ENCODE measurements around the gene RNASE11. TPM values are rescaled to one million over a fixed set of nuclear protein-coding genes. Genes with fewer than 3 reads are reported as not detected.
"Not testable (repeated sequence)": the region's sequence is repeated elsewhere in the genome, so short reads cannot be mapped to it uniquely, and the experiment has no call there.

The RNASE11 gene
- polyA plus RNA-seq, 2 donors, result not detected

GRCh38 chr14:20606902-20607242 lies 19.1 kb upstream of the RNASE11 start:
- no peaks in the 10 kb centered on the region for H3K4me1 ChIP-seq (ENCODE audit: control insufficient read depth in 2 of 2, insufficient read depth in 2 of 2, low read length in 1 of 2)
- 33 to 44% methylated on average over 2 of the region's 2 CpGs for WGBS, 2 donors
- no peak overlapping the region for H3K4me3 ChIP-seq (ENCODE audit: low read depth in 1 of 2, low read length in 2 of 2)
- H3K27ac ChIP-seq (ENCODE audit: low read depth in 2 of 2, low read length in 1 of 2), result no peak overlapping the region
- H3K27me3 ChIP-seq (ENCODE audit: control insufficient read depth in 1 of 2, insufficient read depth in 2 of 2, low read length in 2 of 2), result no peaks in the 10 kb centered on the region
- peaks cover 0 to 3% of the 10 kb centered on the region in 2 donors for H3K9me3 ChIP-seq (ENCODE audit: control insufficient read depth in 2 of 2, insufficient read depth in 1 of 2, low read depth in 1 of 2, low read length in 1 of 2)
- no peaks in the 10 kb centered on the region for H3K36me3 ChIP-seq (ENCODE audit: control insufficient read depth in 2 of 2, insufficient read depth in 2 of 2, low read length in 1 of 2)

GRCh38 chr14:20606190-20606901 lies 18.5 kb upstream of the RNASE11 start:
- Histone ChIP-seq H3K27me3 (ENCODE audit: control insufficient read depth in 1 of 2, insufficient read depth in 2 of 2, low read length in 2 of 2) (no peaks in the 10 kb centered on the region), H3K4me3 (ENCODE audit: low read depth in 1 of 2, low read length in 2 of 2) (no peak overlapping the region), H3K4me1 (ENCODE audit: control insufficient read depth in 2 of 2, insufficient read depth in 2 of 2, low read length in 1 of 2) (no peaks in the 10 kb centered on the region), H3K9me3 (ENCODE audit: control insufficient read depth in 2 of 2, insufficient read depth in 1 of 2, low read depth in 1 of 2, low read length in 1 of 2) (peaks cover 0 to 3% of the 10 kb centered on the region in 2 donors), H3K27ac (ENCODE audit: low read depth in 2 of 2, low read length in 1 of 2) (no peak overlapping the region), H3K36me3 (ENCODE audit: control insufficient read depth in 2 of 2, insufficient read depth in 2 of 2, low read length in 1 of 2) (no peaks in the 10 kb centered on the region)
- 36 to 47% methylated on average over 8 of the region's 8 CpGs for WGBS, 2 donors

GRCh38 chr14:20603813-20604690 lies 16.3 kb upstream of the RNASE11 start:
- Histone ChIP-seq H3K9me3 (ENCODE audit: control insufficient read depth in 2 of 2, insufficient read depth in 1 of 2, low read depth in 1 of 2, low read length in 1 of 2) (peaks cover 0 to 3% of the 10 kb centered on the region in 2 donors), H3K27me3 (ENCODE audit: control insufficient read depth in 1 of 2, insufficient read depth in 2 of 2, low read length in 2 of 2) (no peaks in the 10 kb centered on the region), H3K4me1 (ENCODE audit: control insufficient read depth in 2 of 2, insufficient read depth in 2 of 2, low read length in 1 of 2) (peaks cover 0 to 2% of the 10 kb centered on the region in 2 donors), H3K4me3 (ENCODE audit: low read depth in 1 of 2, low read length in 2 of 2) (no peak overlapping the region), H3K36me3 (ENCODE audit: control insufficient read depth in 2 of 2, insufficient read depth in 2 of 2, low read length in 1 of 2) (no peaks in the 10 kb centered on the region), H3K27ac (ENCODE audit: low read depth in 2 of 2, low read length in 1 of 2) (no peak overlapping the region)
- 81 to 88% methylated on average over 13 of the region's 13 CpGs for WGBS, 2 donors

- H3K9me3 ChIP-seq (ENCODE audit: control insufficient read depth in 2 of 2, insufficient read depth in 1 of 2, low read depth in 1 of 2, low read length in 1 of 2), result peaks cover 0 to 3% of the 10 kb centered on the region in 2 donors
- whole genome bisulfite sequencing, 2 donors, result 86% methylated on average over 9 of the region's 9 CpGs
- H3K27ac ChIP-seq (ENCODE audit: low read depth in 2 of 2, low read length in 1 of 2), result no peak overlapping the region
- H3K4me1 ChIP-seq (ENCODE audit: control insufficient read depth in 2 of 2, insufficient read depth in 2 of 2, low read length in 1 of 2), result peaks cover 0 to 2% of the 10 kb centered on the region in 2 donors
- no peaks in the 10 kb centered on the region for H3K27me3 ChIP-seq (ENCODE audit: control insufficient read depth in 1 of 2, insufficient read depth in 2 of 2, low read length in 2 of 2)
- no peak overlapping the region for H3K4me3 ChIP-seq (ENCODE audit: low read depth in 1 of 2, low read length in 2 of 2)
- no peaks in the 10 kb centered on the region for H3K36me3 ChIP-seq (ENCODE audit: control insufficient read depth in 2 of 2, insufficient read depth in 2 of 2, low read length in 1 of 2)
These were observed 14.8 kb upstream of the RNASE11 start for GRCh38 chr14:20602583-20602982.

GRCh38 chr14:20601522-20601921 lies 13.7 kb upstream of the RNASE11 start:
- Histone ChIP-seq H3K36me3 (ENCODE audit: control insufficient read depth in 2 of 2, insufficient read depth in 2 of 2, low read length in 1 of 2) (no peaks in the 10 kb centered on the region), H3K27ac (ENCODE audit: low read depth in 2 of 2, low read length in 1 of 2) (no peak overlapping the region), H3K4me1 (ENCODE audit: control insufficient read depth in 2 of 2, insufficient read depth in 2 of 2, low read length in 1 of 2) (peaks cover 0 to 2% of the 10 kb centered on the region in 2 donors), H3K9me3 (ENCODE audit: control insufficient read depth in 2 of 2, insufficient read depth in 1 of 2, low read depth in 1 of 2, low read length in 1 of 2) (peaks cover 0 to 3% of the 10 kb centered on the region in 2 donors), H3K27me3 (ENCODE audit: control insufficient read depth in 1 of 2, insufficient read depth in 2 of 2, low read length in 2 of 2) (no peaks in the 10 kb centered on the region), H3K4me3 (ENCODE audit: low read depth in 1 of 2, low read length in 2 of 2) (no peak overlapping the region)
- WGBS, 2 donors, result 79 to 84% methylated on average over 12 of the region's 12 CpGs

DNA sequence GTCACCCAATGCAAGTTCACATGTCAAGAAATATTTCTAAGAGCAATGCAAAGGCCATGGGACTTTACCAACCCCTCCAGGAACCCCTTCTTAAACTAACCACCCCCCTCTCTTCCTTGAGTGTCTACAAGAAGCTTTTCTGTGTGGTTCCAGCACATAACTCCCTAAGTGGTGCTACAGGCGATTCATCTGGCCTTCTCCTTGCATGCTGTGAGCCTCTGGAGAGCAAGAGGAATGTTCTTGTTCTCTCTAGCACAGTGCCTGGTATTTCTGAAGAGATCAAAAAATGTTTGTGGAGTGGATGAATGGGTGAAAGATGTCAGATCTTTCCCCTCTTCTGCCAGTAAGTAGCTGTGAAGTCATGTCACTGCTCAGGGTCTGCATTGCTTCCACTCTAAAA lies 9.3 kb upstream of the RNASE11 start:
- H3K4me3 ChIP-seq (ENCODE audit: low read depth in 1 of 2, low read length in 2 of 2), result no peak overlapping the region
- H3K27ac ChIP-seq (ENCODE audit: low read depth in 2 of 2, low read length in 1 of 2), result no peak overlapping the region
- H3K27me3 ChIP-seq (ENCODE audit: control insufficient read depth in 1 of 2, insufficient read depth in 2 of 2, low read length in 2 of 2), result no peaks in the 10 kb centered on the region
- no peaks in the 10 kb centered on the region for H3K36me3 ChIP-seq (ENCODE audit: control insufficient read depth in 2 of 2, insufficient read depth in 2 of 2, low read length in 1 of 2)
- WGBS, 2 donors, result 77 to 88% methylated on average over 1 of the region's 1 CpG
- H3K9me3 ChIP-seq (ENCODE audit: control insufficient read depth in 2 of 2, insufficient read depth in 1 of 2, low read depth in 1 of 2, low read length in 1 of 2), result peaks cover 0 to under 1% of the 10 kb centered on the region in 2 donors
- peaks cover 0 to 2% of the 10 kb centered on the region in 2 donors for H3K4me1 ChIP-seq (ENCODE audit: control insufficient read depth in 2 of 2, insufficient read depth in 2 of 2, low read length in 1 of 2)

GRCh38 chr14:20595726-20596125 lies 7.9 kb upstream of the RNASE11 start:
- not testable (repeated sequence) for H3K9me3 ChIP-seq (ENCODE audit: control insufficient read depth in 2 of 2, insufficient read depth in 1 of 2, low read depth in 1 of 2, low read length in 1 of 2); H3K27me3 ChIP-seq (ENCODE audit: control insufficient read depth in 1 of 2, insufficient read depth in 2 of 2, low read length in 2 of 2); H3K4me1 ChIP-seq (ENCODE audit: control insufficient read depth in 2 of 2, insufficient read depth in 2 of 2, low read length in 1 of 2); H3K36me3 ChIP-seq (ENCODE audit: control insufficient read depth in 2 of 2, insufficient read depth in 2 of 2, low read length in 1 of 2); H3K4me3 ChIP-seq (ENCODE audit: low read depth in 1 of 2, low read length in 2 of 2); H3K27ac ChIP-seq (ENCODE audit: low read depth in 2 of 2, low read length in 1 of 2)
- WGBS, 2 donors, result 94 to 100% methylated on average over 3 of the region's 3 CpGs

DNA sequence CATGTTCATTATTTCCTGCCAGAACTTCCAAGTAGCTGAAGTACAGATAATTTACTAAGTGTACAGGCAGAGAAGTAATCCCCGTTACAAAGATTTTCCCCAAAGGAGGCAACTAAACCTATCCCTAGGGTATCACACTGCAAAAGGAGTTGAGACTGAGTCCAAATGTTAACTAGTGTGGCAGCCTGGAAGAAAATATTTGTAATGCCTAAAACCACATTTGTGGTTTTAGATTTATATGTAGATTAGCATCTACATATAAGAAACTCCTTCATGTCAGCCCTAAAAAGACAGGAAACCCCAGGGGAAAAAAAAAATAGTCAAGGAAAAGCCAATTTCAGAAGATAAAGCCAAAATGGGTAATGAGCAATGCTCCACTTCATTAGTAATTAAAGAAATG lies 4.8 kb upstream of the RNASE11 start:
- no peaks in the 10 kb centered on the region for H3K27me3 ChIP-seq (ENCODE audit: control insufficient read depth in 1 of 2, insufficient read depth in 2 of 2, low read length in 2 of 2)

GRCh38 chr14:20591235-20591634 lies 3.4 kb upstream of the RNASE11 start, which contains the start of gene RNASE12:
TSS of gene RNASE12 (minus strand) at chr14:20591376. CDS start at chr14:20590723, 653 bp downstream.
- WGBS, 2 donors, result 76 to 79% methylated on average over 4 of the region's 4 CpGs

More for the DNA sequence above, 4.8 kb upstream of the RNASE11 start:
- Histone ChIP-seq H3K4me1 (ENCODE audit: control insufficient read depth in 2 of 2, insufficient read depth in 2 of 2, low read length in 1 of 2) (no peaks in the 10 kb centered on the region), H3K36me3 (ENCODE audit: control insufficient read depth in 2 of 2, insufficient read depth in 2 of 2, low read length in 1 of 2) (no peaks in the 10 kb centered on the region), H3K9me3 (ENCODE audit: control insufficient read depth in 2 of 2, insufficient read depth in 1 of 2, low read depth in 1 of 2, low read length in 1 of 2) (no peaks in the 10 kb centered on the region), H3K4me3 (ENCODE audit: low read depth in 1 of 2, low read length in 2 of 2) (no peak overlapping the region), H3K27ac (ENCODE audit: low read depth in 2 of 2, low read length in 1 of 2) (no peak overlapping the region)
- 48 to 68% methylated on average over 1 of the region's 1 CpG for WGBS, 2 donors

More at GRCh38 chr14:20591235-20591634, 3.4 kb upstream of the RNASE11 start, which contains the start of gene RNASE12:
- Histone ChIP-seq H3K27me3 (ENCODE audit: control insufficient read depth in 1 of 2, insufficient read depth in 2 of 2, low read length in 2 of 2) (no peaks in the 10 kb centered on the region), H3K4me3 (ENCODE audit: low read depth in 1 of 2, low read length in 2 of 2) (no peak within 1 kb of the TSS), H3K4me1 (ENCODE audit: control insufficient read depth in 2 of 2, insufficient read depth in 2 of 2, low read length in 1 of 2) (no peaks in the 10 kb centered on the region), H3K9me3 (ENCODE audit: control insufficient read depth in 2 of 2, insufficient read depth in 1 of 2, low read depth in 1 of 2, low read length in 1 of 2) (no peaks in the 10 kb centered on the region), H3K27ac (ENCODE audit: low read depth in 2 of 2, low read length in 1 of 2) (no peak within 1 kb of the TSS), H3K36me3 (ENCODE audit: control insufficient read depth in 2 of 2, insufficient read depth in 2 of 2, low read length in 1 of 2) (no peaks in the 10 kb centered on the region)
